Measurements from ENCODE around the gene ZNF444. TPM values are rescaled to one million over a fixed set of nuclear protein-coding genes. Genes with fewer than 3 reads are reported as not detected.

ZNF444 gene
- total and polyA plus RNA-seq, 2 of the 8 experiments (the other 6 are each of a cell fraction or from before 2014, with no cell fraction given) = 49.5 to 54.5 TPM

DNA sequence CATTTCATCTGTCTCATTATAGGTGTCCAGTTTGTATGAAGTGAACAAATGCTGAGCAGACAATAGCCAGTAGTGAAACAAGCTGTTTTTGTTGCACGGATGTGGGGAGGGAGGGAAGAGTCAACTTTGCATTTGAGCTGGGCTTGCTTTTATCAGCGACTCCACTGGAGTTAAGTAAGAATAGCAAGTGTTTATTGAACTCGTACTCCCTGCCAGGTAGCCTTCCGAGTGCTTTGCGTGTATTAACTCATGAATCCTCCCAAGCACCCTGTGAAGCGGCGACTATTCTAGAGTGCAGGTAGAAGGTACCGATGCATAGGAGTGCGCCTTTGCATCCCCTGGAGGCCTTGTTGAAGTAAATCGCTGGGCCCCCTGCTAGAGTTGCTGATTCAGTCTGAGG, 4.7 kb upstream of the ZNF444 start:
- Histone ChIP-seq H2AFZ (ENCODE audit: low read length) (peak overlapping the region; percentile 81), H2BK12ac (ENCODE audit: low read depth, low read length) (peak overlapping the region; percentile 90; the same call in 1 of the 2 replicates), H4K91ac (replicated peaks; ENCODE audit: insufficient read length, low read length) (peak overlapping the region; percentile 100), H2BK5ac (ENCODE audit: low read depth, low read length) (peak overlapping the region; percentile 89; the same call in 1 of the 2 replicates), H3K18ac (ENCODE audit: extremely low read depth, low read length) (peak overlapping the region; percentile 95), H3K9me3 (ENCODE audit: insufficient read depth in 2 of 2, low read depth in 1 of 2, low read length in 1 of 2) (no peaks in the 10 kb centered on the region), H3K4ac (replicated peaks; ENCODE audit: insufficient read length, low read depth, low read length) (peak overlapping the region; percentile 99), H3K79me1 (ENCODE audit: low read depth, low read length) (no peaks in the 10 kb centered on the region), H2BK120ac (replicated peaks; ENCODE audit: low read depth, low read length) (peak overlapping the region; percentile 99), H2BK20ac (ENCODE audit: low read length) (peak overlapping the region; percentile 89), H3K36me3 (ENCODE audit: control insufficient read depth in 2 of 4, insufficient read depth in 4 of 4, low read length in 3 of 4) (no peaks in the 10 kb centered on the region), H3K27me3 (replicated peaks in 1 of 4; ENCODE audit: control insufficient read depth in 3 of 4, extremely low read depth in 1 of 4, insufficient read depth in 3 of 4, low read length in 3 of 4) (no peaks in the 10 kb centered on the region), H3K23me2 (ENCODE audit: low read depth, low read length) (peaks cover 6% of the 10 kb centered on the region), H4K20me1 (replicated peaks in 1 of 2; ENCODE audit: control insufficient read depth in 1 of 2, insufficient read depth in 2 of 2, low read length in 2 of 2) (no peaks in the 10 kb centered on the region), H3K23ac (ENCODE audit: insufficient read length) (no peak overlapping the region), H3K4me1 (replicated peaks in 1 of 4; ENCODE audit: control insufficient read depth in 3 of 4, insufficient read depth in 4 of 4, low read length in 3 of 4) (peaks cover 6 to 15% (median 7%) of the 10 kb centered on the region in 4 experiments), H2AK5ac (ENCODE audit: low read depth, low read length) (no peak overlapping the region), H3K79me2 (ENCODE audit: control insufficient read depth in 1 of 2, insufficient read depth in 2 of 2, low read length in 2 of 2) (no peaks in the 10 kb centered on the region), H3K14ac (ENCODE audit: insufficient read length) (no peak overlapping the region), H2BK15ac (ENCODE audit: low read length) (no peak overlapping the region), H4K5ac (ENCODE audit: insufficient read length, low read depth, low read length) (peak overlapping the region; percentile 90), H4K8ac (ENCODE audit: extremely low read depth, insufficient read depth, low read length) (peak overlapping the region; percentile 59; the same call in 1 of the 2 replicates), H3K56ac (replicated peaks; ENCODE audit: insufficient read length, low read depth, low read length) (peak overlapping the region; percentile 22), H3K9ac (replicated peaks in 1 of 4; ENCODE audit: extremely low read depth in 1 of 4, low read depth in 3 of 4, low read length in 3 of 4) (peak overlapping the region in 1 of 4 experiments; percentile 26; a peak in 2 of 7 replicates), H3K27ac (ENCODE audit: low read depth, low read length) (peak overlapping the region; percentile 58), H3K4me2 (ENCODE audit: insufficient read depth in 1 of 2, low read depth in 2 of 2, low read length in 2 of 2) (peak overlapping the region; percentile 57 to 66), H3K4me3 (ENCODE audit: extremely low read depth in 1 of 4, insufficient read depth in 2 of 4, low read depth in 3 of 4, low read length in 4 of 4) (peak overlapping the region in 1 of 4 experiments; percentile 37; a peak in 3 of 8 replicates)
- POLR2A ChIA-PET (ENCODE audit: partially characterized antibody) = interaction anchor here (0.8 to 3.0 kb wide), 6 partner anchors 10 to 55 kb away, joined by 3 to 8 read pairs (median 5); no protein-coding TSS in a partner anchor
- CTCF ChIA-PET (ENCODE audit: partially characterized antibody) = interaction anchor here (0.7 to 7.1 kb wide), 9 partner anchors 12 to 59 kb away, joined by 3 to 35 read pairs (median 4); no protein-coding TSS in a partner anchor
- FAIRE-seq (no peak), DNase-seq (ENCODE audit: low read depth in 1 of 2, low spot score in 2 of 2) (peak in 1 of 2 experiments; percentile 57)
- WGBS, 2 experiments (ENCODE audit: extremely low coverage in 1 of 2, insufficient coverage in 1 of 2, insufficient read length in 1 of 2, insufficient replicate concordance in 2 of 2, low coverage in 1 of 2, low lambda C conversion rate in 2 of 2, missing lambda C conversion rate in 1 of 2) = 16% methylated on average over 10 of the region's 10 CpGs; no CpG with 5 or more reads in 1 of the 2 experiments
- no peak for TF ChIP-seq EGR1 (IDR thresholded peaks at IDR 0.05; ENCODE audit: borderline replicate concordance, low read depth, low read length)
- TF ChIP-seq, protein P1, sequence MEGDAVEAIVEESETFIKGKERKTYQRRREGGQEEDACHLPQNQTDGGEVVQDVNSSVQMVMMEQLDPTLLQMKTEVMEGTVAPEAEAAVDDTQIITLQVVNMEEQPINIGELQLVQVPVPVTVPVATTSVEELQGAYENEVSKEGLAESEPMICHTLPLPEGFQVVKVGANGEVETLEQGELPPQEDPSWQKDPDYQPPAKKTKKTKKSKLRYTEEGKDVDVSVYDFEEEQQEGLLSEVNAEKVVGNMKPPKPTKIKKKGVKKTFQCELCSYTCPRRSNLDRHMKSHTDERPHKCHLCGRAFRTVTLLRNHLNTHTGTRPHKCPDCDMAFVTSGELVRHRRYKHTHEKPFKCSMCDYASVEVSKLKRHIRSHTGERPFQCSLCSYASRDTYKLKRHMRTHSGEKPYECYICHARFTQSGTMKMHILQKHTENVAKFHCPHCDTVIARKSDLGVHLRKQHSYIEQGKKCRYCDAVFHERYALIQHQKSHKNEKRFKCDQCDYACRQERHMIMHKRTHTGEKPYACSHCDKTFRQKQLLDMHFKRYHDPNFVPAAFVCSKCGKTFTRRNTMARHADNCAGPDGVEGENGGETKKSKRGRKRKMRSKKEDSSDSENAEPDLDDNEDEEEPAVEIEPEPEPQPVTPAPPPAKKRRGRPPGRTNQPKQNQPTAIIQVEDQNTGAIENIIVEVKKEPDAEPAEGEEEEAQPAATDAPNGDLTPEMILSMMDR (IDR thresholded peaks at IDR 0.05; ENCODE audit: control extremely low read depth in 1 of 3, insufficient read depth in 1 of 3, low read depth in 1 of 3, low read length in 3 of 3) = peak in 1 of 3 experiments; percentile 8; a peak in 1 of 4 replicates
- TF ChIP-seq TEAD4 (IDR thresholded peaks at IDR 0.05; ENCODE audit: low read depth, low read length) = no peak
- no peak for TF ChIP-seq JUN (IDR thresholded peaks at IDR 0.05; ENCODE audit: low read depth, low read length)
- TF ChIP-seq ZNF274 (IDR thresholded peaks at IDR 0.05; ENCODE audit: borderline replicate concordance, extremely low read depth, low read length) = no peak
- TF ChIP-seq SUZ12 (IDR thresholded peaks at IDR 0.05; ENCODE audit: low read length) = no peak
- no peak for TF ChIP-seq SRF (IDR thresholded peaks at IDR 0.05; ENCODE audit: low read depth, low read length)
- no peak for TF ChIP-seq SP1 (IDR thresholded peaks at IDR 0.05; ENCODE audit: low read depth, low read length)
- peak; percentile 27 for TF ChIP-seq ASH2L (IDR thresholded peaks at IDR 0.05; ENCODE audit: low read length)
- TF ChIP-seq KDM5A (IDR thresholded peaks at IDR 0.05; ENCODE audit: low read length) = no peak
- no peak for TF ChIP-seq BRCA1 (IDR thresholded peaks at IDR 0.05; ENCODE audit: low read depth, low read length)
- no peak for TF ChIP-seq RXRA (IDR thresholded peaks at IDR 0.05; ENCODE audit: insufficient read depth, low read depth, low read length)

Measured in H1 (cell line).